GM19351 (cell line): ENCODE data around the gene KLHL7.
A peak's percentile ranks its signal among the peaks of the same experiment; 100 is the strongest.

ENCODE experiments used
- ATAC-seq: cut with Tn5 transposase; IDR thresholded peaks from one replicate; pipeline ENCODE4 v1.9.1; 2021; ENCODE audit warnings: mild to moderate bottlenecking, moderate library complexity; ENCODE audit not compliant: unreplicated experiment

The KLHL7 gene, protein sequence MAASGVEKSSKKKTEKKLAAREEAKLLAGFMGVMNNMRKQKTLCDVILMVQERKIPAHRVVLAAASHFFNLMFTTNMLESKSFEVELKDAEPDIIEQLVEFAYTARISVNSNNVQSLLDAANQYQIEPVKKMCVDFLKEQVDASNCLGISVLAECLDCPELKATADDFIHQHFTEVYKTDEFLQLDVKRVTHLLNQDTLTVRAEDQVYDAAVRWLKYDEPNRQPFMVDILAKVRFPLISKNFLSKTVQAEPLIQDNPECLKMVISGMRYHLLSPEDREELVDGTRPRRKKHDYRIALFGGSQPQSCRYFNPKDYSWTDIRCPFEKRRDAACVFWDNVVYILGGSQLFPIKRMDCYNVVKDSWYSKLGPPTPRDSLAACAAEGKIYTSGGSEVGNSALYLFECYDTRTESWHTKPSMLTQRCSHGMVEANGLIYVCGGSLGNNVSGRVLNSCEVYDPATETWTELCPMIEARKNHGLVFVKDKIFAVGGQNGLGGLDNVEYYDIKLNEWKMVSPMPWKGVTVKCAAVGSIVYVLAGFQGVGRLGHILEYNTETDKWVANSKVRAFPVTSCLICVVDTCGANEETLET

DNA sequence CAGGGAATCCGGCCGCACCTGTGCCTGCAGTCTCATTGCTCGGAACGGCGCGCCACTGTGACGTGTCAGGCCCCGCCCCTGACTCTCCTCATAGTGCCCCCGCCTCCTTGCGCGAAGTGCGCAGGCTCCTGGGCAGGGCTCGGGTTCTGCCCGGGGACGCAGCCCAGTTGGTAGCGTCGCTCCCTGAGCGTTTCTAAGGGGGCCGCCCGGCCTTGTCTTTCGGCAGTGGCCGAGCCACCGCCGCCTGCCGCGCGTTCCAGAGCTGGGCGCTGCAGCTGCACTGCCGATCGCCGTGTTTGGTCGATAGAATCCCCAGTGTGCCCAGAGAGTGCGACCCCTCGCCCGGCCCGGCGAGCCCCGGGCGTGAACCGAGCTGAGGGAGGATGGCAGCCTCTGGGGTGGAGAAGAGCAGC, at the start of gene KLHL7:
Gene KLHL7, plus strand, starts transcription at position 142 of the 413 bp plus-strand sequence. Its CDS starts 242 bp downstream, at position 384.
- ATAC-seq, result peak; percentile 93

DNA sequence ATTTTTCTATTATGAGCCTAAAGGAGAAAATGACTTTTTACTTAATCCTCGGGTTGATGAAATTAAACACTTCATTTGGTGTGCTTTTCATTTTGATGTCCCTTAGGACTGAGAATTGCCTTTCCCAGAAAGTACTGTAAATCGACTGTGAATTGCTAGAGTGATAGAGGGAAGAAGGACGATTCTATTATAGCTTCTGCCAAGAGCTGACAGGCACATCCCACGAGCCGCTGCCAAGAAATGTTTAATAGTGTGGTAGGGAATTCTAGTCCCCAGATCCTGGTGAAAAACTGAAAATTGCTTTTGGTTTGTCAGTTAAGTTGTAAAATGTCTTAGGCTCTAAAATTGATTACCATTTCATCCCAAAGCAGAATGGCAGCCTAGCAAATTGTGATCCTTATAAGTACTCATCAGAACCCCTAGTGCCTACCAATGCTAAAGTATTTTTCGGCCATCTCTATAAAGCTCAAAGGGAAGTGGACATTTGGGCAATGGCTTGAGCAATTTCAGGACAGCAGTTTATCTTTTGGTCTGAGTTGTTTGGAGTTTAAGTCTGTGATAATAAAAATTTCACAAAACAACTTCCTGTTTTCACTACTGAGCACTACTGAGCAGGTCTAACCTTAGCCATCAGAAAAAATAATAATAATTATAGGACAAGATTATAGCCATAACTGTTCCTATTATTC, 47.0 kb upstream of the KLHL7 start:
- no peak for ATAC-seq

DNA sequence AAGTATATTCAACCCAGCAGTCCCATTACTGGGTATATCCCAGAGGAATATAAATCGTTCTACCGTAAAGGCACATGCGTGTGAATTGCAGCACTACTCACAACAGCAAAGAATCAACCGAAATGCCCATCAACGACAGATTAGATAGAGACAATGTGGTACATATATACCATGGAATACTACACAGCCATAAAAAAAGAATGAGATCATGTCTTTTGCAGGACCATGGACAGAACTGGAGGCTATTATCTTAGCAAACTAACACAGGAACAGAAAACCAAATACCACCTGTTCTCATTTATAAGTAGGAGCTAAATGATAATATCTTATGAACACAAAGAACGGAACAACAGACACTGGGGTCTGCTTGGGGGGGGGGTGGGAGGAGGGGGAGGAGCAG, 44.3 kb upstream of the KLHL7 start:
- ATAC-seq, result no peak

DNA sequence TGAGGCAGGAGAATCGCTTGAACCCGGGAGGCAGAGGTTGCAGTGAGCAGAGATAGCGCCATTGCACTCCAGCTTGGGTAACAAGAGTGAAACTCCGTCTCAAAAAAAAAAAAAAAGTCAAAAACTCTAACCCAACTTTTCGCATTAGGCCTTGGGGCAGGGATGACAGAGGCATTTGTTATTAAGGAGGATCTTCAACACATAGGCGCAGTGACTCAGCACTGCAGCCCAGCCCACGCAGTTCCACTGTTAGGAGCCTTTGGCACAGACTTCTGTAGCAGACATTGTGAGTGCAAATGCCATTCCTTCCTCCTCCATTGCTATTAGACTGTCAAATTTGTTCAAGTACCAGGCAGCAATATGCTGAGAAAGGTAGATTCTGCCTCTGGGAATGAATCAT, 43.1 kb upstream of the KLHL7 start:
- ATAC-seq, result no peak

DNA sequence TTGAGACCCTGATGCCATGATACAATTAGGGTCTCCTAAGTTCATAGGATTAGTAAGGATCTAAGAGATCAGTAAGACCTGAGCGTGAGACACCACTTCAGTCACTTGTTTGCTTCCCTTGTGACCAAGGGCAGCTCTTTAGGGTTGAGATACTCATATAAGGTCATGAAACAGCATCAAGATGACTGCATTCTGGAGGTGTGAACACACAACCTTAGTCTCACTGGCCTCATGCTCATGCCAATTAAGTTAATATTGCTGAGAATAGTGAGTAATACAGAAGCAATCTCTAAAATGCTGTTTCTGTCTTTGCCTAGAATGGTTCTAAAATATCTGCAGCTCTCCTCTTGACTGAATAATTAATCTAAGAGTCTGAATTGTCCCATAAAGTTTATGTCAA, 39.6 kb upstream of the KLHL7 start:
- no peak for ATAC-seq

DNA sequence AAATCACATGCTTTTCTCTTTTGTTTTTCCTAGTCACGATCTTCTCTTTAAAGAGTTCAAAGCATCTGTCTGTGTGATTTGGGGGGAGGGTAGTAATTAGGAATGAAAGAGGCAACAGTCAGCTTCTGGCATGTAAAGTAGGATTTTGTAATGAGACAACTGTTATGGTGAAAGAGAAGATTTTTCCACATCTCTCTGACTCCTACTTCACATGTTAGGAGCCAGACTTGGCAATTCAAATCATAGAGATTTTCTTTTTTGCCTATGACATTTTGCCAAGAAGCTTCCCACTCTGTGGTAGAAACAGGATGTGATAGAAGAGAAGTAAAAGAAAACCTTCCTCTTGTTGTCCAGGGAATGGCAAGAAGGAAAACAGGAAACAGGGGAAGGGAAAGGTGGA, 38.3 kb upstream of the KLHL7 start:
- ATAC-seq, result no peak

DNA sequence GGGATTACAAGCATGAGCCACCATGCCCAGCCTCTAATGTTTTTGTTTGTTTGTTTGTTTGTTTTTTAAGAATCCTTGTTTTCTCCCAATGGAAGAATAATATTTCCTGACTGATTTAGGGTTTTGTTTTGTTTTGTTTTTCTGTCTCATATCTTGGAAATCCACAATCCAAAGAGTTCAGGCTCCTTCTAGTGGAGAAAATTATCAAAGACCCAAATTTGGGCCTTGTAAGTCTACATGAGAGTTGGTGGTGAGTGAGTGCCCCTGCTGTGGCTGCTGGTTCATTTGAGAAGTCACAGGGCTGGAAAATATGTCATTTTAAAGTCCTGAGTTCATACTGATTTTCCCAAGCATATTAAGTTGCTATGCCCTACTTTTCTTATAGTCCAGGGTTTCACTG, 33.5 kb upstream of the KLHL7 start:
- ATAC-seq, result no peak

DNA sequence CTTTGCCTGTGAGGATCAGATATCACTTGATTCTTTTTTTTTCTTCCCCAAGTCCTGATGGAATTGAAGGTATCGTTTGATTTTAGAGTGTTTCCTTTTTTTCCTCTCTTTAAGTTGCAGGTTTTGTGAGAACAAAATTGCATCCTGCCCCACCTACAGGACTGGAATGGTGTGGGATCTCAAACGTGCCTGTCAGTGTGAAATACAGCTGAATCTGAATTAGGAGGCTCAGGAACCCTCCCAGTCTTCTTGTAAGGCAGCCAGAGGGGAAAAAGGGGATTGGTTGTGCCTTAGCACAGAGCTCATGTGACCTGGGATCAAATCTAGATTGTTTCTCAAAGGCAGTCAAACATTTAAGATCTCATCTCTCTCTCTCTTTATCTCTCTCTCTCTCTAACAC, 32.7 kb upstream of the KLHL7 start:
- ATAC-seq, result no peak

DNA sequence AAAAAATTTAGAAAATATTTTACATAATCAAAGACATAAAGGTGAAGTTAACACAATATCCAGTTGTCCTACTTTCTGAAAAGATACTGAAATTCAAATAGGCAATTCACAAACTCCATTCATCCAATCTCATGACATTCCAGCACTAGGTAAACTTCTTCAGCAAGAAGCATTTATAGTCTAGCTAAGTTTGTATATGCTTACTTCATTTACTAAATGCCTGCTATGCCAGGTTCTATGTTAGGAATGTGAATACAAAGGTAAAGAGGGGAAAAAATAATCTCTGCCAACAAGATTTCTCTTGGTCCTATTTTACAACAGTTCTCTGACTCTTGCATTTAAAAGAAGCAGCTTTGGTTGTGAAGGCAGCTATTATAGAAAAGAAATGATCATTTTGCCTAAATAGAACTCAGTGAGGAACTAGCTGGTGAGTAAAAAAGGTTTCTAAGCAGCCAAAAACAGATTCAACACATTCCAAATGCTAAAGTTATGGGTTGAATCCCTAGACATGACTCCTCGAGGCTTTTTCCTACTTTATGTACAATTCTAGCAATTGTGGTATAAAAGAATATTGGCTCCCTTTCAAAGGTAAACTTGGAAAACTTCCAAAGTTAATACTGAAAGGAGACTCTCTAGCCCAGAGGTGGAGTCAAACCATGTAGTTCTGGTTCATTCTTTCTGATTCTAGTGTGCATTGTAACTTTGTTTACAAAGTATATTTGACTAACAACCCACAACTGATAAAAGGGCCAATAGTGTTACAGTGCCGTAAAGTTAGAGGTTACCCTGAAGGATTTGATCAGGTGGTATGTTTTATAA, 30.9 kb upstream of the KLHL7 start:
- no peak for ATAC-seq

DNA sequence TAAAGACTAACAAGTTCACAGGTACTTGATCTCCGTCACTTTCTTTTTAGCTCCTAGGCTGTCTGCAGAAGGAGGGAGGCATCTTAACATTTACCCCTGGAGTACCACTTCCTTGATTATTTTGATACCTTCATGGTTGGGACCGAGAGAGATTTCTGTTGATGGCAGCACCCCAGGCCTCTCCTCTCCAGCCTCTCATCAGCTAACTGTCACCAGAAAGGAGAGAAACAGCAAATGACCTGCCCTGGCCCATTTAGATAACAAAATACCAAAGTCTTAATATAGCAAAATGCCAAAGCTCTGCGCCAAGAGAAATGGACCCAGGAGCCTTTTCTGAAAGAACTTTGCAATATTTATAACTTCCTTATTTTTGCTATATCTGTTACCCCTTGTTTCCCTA, 30.0 kb upstream of the KLHL7 start:
- ATAC-seq, result no peak

DNA sequence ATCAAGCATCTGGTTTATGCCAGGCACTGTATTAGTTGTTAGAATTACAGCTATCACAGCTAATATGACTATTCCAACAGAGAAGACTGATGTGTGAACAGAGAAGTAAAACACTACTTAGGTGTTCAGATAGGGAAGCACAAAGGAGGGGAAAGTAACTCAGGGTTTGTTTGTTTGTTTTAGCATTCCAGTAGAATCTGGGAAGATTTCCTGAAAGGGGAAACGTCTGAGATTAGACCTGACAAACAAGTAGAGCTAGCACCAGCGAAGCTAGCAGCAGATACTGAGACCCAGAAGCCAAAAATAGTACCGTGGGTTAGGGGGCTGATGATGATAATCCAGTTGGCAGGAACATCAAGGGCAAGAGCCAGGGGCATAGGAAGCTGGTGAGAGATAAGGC, 28.8 kb upstream of the KLHL7 start:
- no peak for ATAC-seq

DNA sequence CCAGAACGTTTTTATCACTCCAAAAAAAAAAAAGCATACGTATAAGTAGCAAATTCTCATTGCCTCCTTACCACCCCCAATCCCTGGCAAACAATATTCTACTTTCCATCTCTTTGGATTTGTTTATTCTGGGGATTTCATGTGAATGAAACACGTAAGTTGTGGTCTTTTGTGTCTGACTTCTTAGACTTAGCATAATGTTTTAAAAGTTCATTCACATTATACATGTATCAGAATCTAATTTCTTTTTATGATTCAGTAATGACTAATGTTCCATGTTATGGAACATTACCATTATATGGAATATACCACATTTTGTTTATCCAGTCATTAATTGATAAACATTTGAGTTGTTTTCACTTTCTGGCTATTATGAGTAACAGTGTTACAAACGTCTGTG, 12.5 kb upstream of the KLHL7 start:
- ATAC-seq, result no peak

DNA sequence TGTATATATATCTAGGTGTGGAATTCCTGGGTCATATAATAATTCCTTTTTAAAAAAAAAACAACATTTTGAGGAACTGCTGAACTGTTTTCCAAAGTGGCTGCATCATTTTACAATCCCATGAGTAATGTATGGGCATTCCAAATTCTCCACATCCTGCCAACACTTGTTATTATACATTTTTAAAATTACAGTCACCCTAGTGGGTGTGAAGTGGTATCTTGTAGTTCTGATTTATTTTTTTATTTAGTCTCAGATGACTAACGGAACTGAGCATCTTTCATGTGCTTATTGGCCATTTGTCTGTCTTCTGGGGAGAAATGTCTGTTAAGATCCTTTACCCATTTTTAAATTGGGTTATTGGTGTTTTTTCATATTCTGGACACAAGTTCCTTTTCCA, 12.0 kb upstream of the KLHL7 start:
- ATAC-seq, result no peak

DNA sequence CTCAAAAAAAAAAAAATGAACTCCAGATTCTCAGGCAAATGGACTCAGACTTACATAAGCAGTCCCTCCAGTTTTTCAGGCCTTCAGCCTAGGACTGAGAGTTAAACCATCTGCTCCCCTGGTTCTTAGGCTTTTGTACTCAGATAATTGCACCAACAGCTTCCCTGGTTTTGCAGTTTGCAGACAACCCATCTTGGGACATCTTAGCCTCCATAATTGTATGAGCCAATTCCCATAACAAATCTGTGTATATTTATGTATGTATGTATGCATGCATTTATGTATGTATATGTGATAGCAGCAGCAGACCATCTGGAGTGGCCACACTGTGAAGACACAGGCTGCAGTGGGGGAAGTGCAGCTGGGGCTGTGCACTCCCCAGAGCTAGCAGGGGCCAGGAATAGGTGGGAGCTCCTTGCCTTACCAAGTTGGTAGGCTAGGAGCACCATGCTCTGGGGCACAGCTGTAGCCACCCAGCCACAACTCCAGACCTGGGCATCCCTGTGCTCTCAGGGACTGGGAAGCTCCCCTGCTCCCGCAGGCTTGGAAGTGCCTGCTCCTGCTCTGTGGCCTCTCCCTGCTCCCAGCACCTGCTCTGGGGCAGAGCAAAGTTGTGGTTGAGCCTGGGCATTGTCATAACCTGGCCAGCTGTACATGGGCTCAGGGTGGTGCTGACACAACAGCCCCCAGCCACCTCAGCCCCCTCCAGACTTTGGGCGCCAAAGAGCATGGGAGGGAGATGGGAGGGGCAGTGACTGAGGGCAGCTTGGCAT, 8.9 kb upstream of the KLHL7 start:
- ATAC-seq, result no peak

DNA sequence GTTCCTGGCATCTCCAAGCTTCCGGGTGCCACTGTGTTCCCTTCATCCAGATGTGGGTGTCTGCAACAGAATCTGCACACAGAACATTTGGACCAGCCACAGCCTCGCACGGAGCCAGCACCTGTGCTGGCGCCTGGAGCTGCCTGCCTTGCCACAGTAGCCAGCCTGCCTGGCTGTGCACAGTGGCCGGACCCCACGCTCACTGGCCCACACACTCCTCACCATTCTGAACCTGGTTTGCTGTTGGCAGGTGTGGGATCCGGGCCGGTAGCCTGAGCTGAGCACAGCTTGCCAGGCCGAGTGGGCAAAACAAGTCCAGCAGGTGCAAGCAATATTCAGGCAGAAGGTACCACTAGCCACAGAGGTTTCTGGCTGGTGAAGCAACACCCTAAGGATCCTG, 7.6 kb upstream of the KLHL7 start:
- ATAC-seq, result no peak

DNA sequence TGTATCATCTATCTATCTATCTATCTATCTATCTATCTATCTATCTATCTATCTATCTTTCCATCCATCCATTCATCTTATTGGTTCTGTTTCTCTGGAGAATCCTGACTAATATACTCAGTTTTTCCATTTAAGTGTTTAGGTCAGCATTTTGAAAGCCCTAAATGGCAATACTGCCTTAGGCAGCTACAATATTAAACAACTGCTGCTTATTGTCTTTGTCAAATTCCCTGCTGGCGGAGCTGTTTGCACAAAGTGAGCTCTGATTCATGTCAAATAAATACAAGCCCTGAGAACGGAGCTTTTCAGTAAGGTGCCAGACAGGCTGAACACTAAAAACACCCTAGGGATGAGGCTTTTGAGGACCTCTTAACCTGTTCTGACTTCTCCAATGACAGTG, 7.1 kb upstream of the KLHL7 start:
- ATAC-seq, result no peak

DNA sequence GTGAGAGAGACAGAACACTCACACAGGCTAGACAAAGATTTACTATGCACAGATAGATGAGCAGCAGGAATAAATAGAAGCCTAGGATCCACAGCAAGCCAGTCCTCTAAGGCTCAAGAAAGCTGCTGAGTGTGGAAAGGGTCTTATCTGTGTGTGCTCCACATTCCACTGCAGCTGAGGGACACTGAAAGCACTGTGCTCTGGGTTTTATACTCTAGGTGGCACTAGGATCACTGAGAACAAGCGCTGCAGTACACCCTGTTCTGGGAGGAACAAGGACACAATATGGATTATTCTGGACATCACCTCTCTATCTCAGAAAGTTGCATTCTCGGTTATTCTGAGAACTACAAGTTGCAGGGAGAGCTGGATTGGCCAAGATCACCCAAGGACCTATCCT, 4.9 kb upstream of the KLHL7 start:
- ATAC-seq, result no peak

DNA sequence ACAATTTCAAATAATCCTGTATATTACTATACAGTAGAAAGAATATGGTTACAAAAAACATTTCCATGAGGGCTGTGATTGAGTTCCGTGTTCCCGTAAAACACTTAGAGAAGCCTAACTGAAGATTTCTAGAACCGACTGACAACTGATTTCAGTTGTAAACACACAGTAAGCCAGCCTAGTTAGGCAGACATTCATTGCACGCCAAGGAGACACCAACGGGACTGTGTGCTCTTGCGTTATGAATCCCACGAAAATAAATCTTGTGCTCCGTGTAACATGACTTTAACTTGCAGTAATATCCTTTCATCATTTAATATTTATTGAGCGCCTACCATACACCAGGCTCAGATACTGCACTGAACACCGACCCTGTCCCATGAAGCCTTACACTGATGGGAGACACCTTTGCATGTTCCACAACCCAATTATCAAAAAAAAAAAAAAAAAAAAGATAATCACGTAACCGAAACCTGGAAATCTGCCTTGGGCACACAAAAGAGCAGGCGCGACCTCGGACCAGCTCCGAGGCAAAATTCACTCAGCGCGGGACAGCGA, 420 bp upstream of the KLHL7 start:
- peak; percentile 30 for ATAC-seq

DNA sequence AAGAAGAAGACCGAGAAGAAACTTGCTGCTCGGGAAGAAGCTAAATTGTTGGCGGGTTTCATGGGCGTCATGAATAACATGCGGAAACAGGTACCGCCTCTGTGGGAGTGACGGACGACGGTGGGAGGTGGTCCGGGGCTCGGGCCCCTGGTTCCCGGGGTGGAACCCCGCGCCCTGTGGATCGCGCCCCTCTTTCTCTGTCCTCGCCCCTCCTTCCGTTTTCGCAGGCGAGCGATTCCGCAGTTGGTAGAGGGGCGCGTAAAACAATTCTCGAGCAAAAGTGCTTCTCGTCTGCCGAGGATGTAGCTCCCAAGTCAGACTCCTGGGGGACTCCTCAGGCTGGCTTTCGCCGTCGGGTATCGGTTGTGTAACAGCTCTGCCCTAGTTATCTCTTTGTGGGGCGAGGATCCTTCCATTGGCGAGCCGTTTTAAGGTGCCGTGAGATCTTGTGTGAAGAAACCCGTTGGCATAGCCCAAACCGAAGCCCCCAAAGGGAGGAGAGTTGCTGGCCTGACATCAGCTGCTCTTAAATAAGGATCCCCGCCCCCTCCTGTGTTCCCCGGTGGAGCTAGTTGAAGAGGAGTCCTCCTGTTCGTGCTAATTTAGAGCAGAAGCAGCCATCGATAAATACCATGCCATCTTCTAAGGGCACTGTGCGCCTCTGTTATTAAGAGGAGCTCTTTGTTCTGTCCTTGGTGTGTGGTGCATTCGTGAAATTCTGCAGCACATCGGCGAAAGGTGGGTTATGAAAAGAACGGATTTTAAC, 655 bp downstream of the KLHL7 start:
- ATAC-seq, result peak; percentile 33
